Fibroblast of the aortic adventitia (primary cell): ENCODE results near the gene ARHGEF37. TPM values are rescaled to one million over a fixed set of nuclear protein-coding genes. Genes with fewer than 3 reads are reported as not detected.

Experiments
- DNase-seq: peaks from one replicate; pipeline ENCODE4 v3.0.0-alpha.2; 2010; ENCODE audit warnings: low read depth
- H3K4me3 ChIP-seq: 2 replicates; pipeline ENCODE4 v1.5.1; 2011; ENCODE audit warnings: low read depth, mild to moderate bottlenecking, control low read depth, low read length, moderate library complexity
- total RNA-seq: library from RNA; depleted of rRNA; stranded (reverse); fragments of >200 nt; gene quantifications from 2 replicates; pipeline ENCODE4 v1.2.3, GENCODE V29; 2012; ENCODE audit warnings: low replicate concordance
- TF ChIP-seq, protein P1 (sequence below): IDR thresholded peaks from 2 replicates; pipeline ENCODE4 v1.5.1; 2011; ENCODE audit warnings: mild to moderate bottlenecking, low read length, control low read depth, inconsistent platforms; ENCODE audit not compliant: insufficient read depth

Gene ARHGEF37
- total RNA-seq, 1 donor, result 2.7 TPM

GRCh38 chr5:149623473-149623872 lies 42.2 kb downstream of the ARHGEF37 start:
- no peak for DNase-seq
- no peak overlapping the region for H3K4me3 ChIP-seq
- TF ChIP-seq, protein P1, sequence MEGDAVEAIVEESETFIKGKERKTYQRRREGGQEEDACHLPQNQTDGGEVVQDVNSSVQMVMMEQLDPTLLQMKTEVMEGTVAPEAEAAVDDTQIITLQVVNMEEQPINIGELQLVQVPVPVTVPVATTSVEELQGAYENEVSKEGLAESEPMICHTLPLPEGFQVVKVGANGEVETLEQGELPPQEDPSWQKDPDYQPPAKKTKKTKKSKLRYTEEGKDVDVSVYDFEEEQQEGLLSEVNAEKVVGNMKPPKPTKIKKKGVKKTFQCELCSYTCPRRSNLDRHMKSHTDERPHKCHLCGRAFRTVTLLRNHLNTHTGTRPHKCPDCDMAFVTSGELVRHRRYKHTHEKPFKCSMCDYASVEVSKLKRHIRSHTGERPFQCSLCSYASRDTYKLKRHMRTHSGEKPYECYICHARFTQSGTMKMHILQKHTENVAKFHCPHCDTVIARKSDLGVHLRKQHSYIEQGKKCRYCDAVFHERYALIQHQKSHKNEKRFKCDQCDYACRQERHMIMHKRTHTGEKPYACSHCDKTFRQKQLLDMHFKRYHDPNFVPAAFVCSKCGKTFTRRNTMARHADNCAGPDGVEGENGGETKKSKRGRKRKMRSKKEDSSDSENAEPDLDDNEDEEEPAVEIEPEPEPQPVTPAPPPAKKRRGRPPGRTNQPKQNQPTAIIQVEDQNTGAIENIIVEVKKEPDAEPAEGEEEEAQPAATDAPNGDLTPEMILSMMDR, result no peak

DNA sequence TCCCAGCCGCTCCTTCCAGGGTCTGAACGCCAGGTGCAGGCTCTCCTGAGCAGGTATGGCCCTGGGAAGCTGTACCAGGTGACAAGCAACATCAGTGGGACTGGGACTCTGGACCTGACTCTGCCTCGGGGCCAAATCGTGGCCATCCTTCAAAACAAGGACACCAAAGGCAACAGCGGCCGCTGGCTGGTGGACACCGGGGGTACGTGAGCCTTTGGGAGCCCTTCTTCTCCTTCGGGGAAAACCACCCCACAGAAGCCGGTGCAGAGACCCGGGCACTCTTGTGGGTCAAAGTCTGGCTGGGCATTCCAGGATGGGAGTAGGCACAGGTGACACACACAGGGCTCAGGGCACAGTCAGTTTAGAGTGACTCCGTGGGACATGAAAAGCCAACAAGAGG lies 45.8 kb downstream of the ARHGEF37 start:
- DNase-seq, result no peak
- TF ChIP-seq, protein P1, result no peak
- no peak overlapping the region for H3K4me3 ChIP-seq

DNA sequence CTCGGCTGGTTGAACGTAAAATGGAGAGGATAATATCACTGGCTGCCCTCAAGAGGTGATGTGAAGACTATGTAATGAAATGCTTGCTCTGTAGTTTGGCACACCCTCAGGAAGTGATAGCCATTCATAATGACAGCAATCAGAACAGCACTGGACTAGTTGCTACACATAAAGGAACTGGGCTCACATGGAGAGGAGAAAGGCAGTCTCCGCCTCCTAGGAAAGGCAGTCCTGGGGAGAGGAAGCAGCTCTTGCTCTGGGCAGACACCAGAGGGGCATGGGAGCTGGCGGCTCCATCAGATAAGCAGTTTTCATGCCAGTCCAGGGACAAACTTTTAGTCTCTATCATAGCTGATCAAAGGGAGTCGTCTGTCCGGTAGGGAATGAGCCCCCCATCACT lies 46.9 kb downstream of the ARHGEF37 start:
- DNase-seq, result no peak
- H3K4me3 ChIP-seq, result no peak overlapping the region
- TF ChIP-seq, protein P1, result no peak

DNA sequence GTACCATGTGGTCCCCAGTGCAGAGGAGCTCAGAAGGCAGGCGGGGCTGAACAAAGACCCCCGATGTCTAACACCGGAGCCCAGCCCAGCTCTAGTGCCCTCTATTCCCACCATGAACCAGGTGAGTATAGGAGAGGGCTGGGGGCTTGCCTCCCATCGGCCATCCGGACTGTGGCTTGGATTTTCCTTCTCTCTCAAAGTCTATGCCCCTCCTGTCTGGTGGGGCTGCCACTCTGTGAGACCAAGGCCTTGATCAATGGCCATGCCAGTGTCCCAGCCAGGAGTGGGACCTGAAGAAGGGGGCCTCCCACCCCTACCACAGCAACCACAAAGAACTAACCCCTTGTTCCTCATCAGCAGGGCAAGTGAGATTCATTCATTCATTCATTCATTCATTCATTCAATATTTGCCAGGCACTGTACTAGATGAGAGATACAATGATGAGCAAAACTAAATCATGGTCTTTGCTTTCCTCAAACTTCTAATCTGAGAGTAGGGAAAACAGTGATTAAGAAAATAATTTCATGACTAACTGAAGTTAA lies 47.6 kb downstream of the ARHGEF37 start:
- TF ChIP-seq, protein P1, result no peak
- DNase-seq, result no peak
- no peak overlapping the region for H3K4me3 ChIP-seq

DNA sequence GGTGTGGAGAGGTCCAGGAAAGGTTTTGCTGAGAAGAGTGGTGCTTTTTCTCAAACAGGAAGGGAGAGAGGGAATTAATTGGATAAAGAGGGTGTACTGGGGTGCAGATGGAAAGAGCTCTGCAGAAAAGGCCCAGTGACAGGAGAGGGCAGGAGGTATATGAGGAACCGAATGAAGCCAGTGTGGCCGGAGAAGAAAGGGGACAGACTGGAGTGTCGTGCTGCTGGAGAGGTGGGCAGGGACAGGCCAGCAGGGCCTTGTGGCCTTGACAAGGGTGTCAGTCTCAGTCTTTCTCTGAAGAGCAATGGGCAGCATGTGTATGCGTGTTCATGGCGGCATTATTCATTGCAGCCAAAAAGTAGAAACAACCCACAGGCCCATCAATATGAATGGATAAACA lies 48.1 kb downstream of the ARHGEF37 start:
- no peak for DNase-seq
- H3K4me3 ChIP-seq, result no peak overlapping the region
- TF ChIP-seq, protein P1, result no peak

- no peak overlapping the region for H3K4me3 ChIP-seq
- no peak for DNase-seq
- TF ChIP-seq, protein P1, result no peak
Measured at GRCh38 chr5:149630337-149630736, 49.0 kb downstream of the ARHGEF37 start.

- H3K4me3 ChIP-seq, result no peak overlapping the region
- TF ChIP-seq, protein P1, result no peak
- DNase-seq, result no peak
Measured at GRCh38 chr5:149631506-149631905, 50.2 kb downstream of the ARHGEF37 start.
